GM12874 (cell line): Measurements from ENCODE around the gene EOLA2.
"Not testable (repeated sequence)": the region's sequence is repeated elsewhere in the genome, so short reads cannot be mapped to it uniquely, and the experiment has no call there.

ENCODE experiments used
- TF ChIP-seq, protein P1 (sequence below): IDR thresholded peaks from 2 replicates; pipeline ENCODE4 v1.5.1; 2011; ENCODE audit warnings: low read depth, mild to moderate bottlenecking, control low read depth, low read length, moderate library complexity; ENCODE audit not compliant: insufficient read depth

Gene EOLA2

DNA sequence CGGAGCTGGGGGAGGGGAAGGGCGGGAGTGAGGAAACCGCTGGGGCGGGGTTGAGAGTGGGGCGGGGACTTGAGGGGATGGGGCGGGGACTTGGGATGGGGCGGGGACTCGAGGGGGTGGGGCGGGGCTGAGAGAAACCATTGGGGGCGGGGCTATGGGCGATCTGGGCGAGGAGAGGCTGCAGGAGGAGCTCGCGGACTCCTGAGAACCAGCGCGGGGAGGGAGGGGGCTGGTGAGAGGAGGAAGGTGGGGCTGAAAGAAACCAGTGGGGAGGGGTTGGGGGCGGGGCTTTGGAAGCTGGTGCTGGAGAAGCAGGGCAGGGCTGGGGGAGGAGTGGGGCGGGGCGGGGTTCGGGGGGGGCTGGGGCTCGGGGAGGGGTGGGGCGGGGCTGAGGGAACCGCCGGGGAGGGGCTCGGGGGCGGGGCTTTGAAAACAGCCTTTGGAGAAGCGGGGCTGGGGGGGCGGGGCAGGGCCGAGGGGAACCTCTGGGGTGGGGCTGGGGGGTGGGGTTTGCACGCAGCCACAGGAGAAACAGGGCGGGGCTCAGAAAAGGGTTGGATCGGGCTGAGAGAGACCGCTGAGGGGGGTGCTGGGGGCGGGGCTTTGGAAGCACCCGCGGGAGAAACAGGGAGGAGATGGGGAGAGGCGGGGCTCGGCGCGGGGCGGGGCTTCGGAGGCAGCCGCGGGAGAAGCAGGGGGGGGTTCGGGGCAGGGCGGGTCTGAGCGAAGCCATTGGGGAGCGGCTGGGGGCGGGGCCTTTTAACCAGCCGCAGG, 777 bp upstream of the EOLA2 start:
- TF ChIP-seq, protein P1, sequence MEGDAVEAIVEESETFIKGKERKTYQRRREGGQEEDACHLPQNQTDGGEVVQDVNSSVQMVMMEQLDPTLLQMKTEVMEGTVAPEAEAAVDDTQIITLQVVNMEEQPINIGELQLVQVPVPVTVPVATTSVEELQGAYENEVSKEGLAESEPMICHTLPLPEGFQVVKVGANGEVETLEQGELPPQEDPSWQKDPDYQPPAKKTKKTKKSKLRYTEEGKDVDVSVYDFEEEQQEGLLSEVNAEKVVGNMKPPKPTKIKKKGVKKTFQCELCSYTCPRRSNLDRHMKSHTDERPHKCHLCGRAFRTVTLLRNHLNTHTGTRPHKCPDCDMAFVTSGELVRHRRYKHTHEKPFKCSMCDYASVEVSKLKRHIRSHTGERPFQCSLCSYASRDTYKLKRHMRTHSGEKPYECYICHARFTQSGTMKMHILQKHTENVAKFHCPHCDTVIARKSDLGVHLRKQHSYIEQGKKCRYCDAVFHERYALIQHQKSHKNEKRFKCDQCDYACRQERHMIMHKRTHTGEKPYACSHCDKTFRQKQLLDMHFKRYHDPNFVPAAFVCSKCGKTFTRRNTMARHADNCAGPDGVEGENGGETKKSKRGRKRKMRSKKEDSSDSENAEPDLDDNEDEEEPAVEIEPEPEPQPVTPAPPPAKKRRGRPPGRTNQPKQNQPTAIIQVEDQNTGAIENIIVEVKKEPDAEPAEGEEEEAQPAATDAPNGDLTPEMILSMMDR: no peak

- TF ChIP-seq, protein P1: no peak
These were observed 342 bp downstream of the EOLA2 start for GRCh38 chrX:149937871-149938426.

GRCh38 chrX:149929400-149929799, 8.9 kb downstream of the EOLA2 start, which contains the start of gene HSFX4:
Gene HSFX4, plus strand, starts transcription at chrX:149929573. Its CDS starts 72 bp downstream, at chrX:149929645.
- TF ChIP-seq, protein P1: not testable (repeated sequence)

DNA sequence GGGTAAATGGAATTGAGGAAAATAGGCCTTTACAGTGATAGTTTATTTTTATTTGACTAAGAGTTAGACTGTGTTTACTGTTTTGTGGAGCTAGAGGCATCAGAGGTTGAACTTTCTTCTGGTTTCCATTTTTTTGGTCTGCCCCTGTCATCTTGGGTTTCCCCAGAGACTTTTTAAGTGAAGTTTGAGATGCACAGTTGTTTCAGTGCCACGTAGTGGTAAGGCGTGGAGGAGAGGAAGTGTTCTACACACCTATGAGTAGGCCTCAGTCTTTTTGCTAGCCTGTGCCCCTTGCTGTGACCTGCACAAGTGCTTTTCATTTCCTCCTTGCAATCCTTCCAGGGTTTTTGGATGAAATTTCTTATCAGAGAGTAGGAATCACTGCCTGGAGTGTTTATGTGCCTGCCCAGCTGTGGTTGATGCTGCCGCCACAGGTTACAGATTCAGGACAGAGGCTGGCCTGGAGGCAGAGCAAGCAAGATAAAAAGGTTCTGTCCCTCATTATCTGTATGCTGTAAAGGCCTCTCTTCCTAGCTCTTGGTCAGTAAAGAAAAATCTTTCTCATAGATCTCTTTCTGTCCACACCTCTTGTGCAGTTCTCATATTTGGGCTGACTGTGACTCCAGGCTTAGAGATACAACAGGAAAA, 21.4 kb downstream of the EOLA2 start:
- TF ChIP-seq, protein P1: no peak

- TF ChIP-seq, protein P1: no peak
These were observed 28.1 kb downstream of the EOLA2 start for GRCh38 chrX:149910178-149910695.

DNA sequence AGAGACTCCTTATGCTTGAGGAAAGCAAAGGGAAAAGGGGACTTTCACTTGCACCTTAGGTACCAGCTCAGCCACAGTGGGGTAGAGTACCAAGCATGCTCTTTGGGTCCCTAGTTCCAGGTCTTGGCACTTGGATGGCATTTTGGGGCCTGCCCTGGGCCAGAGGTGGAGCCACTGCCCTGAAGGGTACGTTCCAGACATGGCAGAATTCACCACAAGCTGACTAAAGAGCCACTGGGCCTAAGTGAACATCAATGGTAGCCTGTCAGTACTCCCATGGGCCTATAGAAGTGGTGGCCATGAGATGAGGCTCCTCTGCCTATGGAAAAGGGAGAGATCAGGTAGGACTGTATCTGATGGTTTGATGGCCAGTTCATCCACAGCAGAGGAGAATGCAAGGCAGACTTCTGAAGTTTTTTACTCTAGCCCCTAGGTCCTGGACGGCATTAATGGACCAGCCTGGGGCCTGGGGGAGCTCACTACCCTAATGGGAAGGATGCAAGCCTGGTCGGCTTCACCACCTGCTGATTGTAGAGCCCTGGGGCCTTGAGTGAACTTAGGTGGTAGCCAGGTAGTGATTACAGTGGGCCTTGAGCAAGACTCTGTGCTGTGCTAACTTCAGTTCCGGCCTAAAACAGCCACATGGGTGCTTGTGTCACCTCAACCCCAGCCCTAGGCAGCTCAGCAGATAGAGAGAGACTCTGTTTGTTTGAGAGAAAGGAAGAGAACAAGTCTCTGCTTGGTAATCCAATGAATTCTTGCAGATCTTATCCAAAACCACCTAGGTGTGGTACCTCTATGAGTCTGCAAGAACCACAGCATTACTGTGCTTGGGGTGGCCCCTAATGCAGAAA, 28.7 kb downstream of the EOLA2 start:
- TF ChIP-seq, protein P1: no peak

DNA sequence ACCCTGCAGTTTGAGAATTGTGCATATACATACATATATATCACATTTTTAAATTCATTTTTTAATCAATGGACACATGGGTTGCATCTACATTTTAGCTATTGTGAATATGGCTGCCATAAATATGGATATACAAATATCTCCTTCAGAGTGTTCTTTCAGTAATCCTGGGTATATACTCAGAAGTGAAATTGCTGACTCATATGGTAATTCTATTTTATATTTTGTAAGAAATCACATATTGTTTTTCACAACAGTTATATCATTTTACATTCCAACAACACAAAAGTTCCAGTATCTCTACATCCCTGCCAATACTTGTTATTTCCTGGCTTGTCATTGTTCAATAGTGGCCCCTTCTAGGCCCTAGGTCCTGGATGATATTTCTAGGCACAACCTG, 29.6 kb downstream of the EOLA2 start:
- TF ChIP-seq, protein P1: no peak
